Endodermal cell (in vitro differentiated cells): Measurements from ENCODE around the gene UBE2I. TPM values are rescaled to one million over a fixed set of nuclear protein-coding genes. Genes with fewer than 3 reads are reported as not detected.

Experiments
- DNase-seq: peaks from one replicate; pipeline ENCODE4 v3.0.0-alpha.2; 2017
- H3K27ac ChIP-seq: 2 replicates; pipeline ENCODE4 v1.5.1; 2013; ENCODE audit warnings: mild to moderate bottlenecking, low read depth, low read length, moderate library complexity
- H3K27me3 ChIP-seq: 2 replicates; pipeline ENCODE4 v1.6.1; 2013; ENCODE audit warnings: mild to moderate bottlenecking, low read length, moderate library complexity; ENCODE audit not compliant: insufficient read depth, control insufficient read depth, poor library complexity, severe bottlenecking
- H3K36me3 ChIP-seq: 2 replicates; pipeline ENCODE4 v1.7.0; 2013; ENCODE audit warnings: mild to moderate bottlenecking, low read length, moderate library complexity; ENCODE audit not compliant: control insufficient read depth, insufficient read depth
- H3K4me1 ChIP-seq: one replicate; pipeline ENCODE4 v1.7.0; 2013; ENCODE audit warnings: low read length; ENCODE audit not compliant: control insufficient read depth, insufficient read depth
- H3K4me3 ChIP-seq: 2 replicates; pipeline ENCODE4 v1.5.1; 2013; ENCODE audit warnings: mild to moderate bottlenecking, low read length, moderate library complexity
- H3K9ac ChIP-seq: 2 replicates; pipeline ENCODE4 v1.6.1; 2013; ENCODE audit warnings: mild to moderate bottlenecking, low read length, moderate library complexity; ENCODE audit not compliant: poor library complexity, severe bottlenecking; ENCODE audit errors: extremely low read depth
- H3K9me3 ChIP-seq: 2 replicates; pipeline ENCODE4 v1.6.1; 2013; ENCODE audit warnings: mild to moderate bottlenecking, low read length, moderate library complexity; ENCODE audit not compliant: control insufficient read depth
- H3K27ac Mint-ChIP-seq: 2 replicates; pipeline ENCODE4 v1.8.0; 2020; ENCODE audit warnings: mixed read lengths
- H3K27me3 Mint-ChIP-seq: 2 replicates; pipeline ENCODE4 v1.8.0; 2021; ENCODE audit warnings: mild to moderate bottlenecking, mixed read lengths; ENCODE audit not compliant: insufficient read depth
- H3K36me3 Mint-ChIP-seq: 2 replicates; pipeline ENCODE4 v1.8.0; 2020; ENCODE audit warnings: low read depth, mixed read lengths
- H3K4me1 Mint-ChIP-seq: 2 replicates; pipeline ENCODE4 v1.8.0; 2020; ENCODE audit warnings: mixed read lengths
- H3K4me3 Mint-ChIP-seq: 2 replicates; pipeline ENCODE4 v1.8.0; 2020; ENCODE audit warnings: mild to moderate bottlenecking, moderate library complexity, mixed read lengths
- H3K9me3 Mint-ChIP-seq: 2 replicates; pipeline ENCODE4 v1.8.0; 2020; ENCODE audit warnings: mild to moderate bottlenecking, mixed read lengths
- CTCF ChIP-seq: fragments of 200-600 bp; sonication (generic); conservative IDR thresholded peaks from 2 replicates; pipeline ENCODE4 v1.5.0; 2021; ENCODE audit warnings: antibody characterized with exemption, mild to moderate bottlenecking
- WGBS, 2 experiments: methylation state at CpG; one replicate each; pipeline versions ENCODE4 v1.1.5 to v1.1.7; 2013; ENCODE audit warnings: missing lambda C conversion rate in 2 of 2, mixed read lengths in 1 of 2; ENCODE audit not compliant: insufficient coverage in 1 of 2, insufficient read length in 1 of 2; 5-methylcytosine and 5-hydroxymethylcytosine counted together
- total RNA-seq, 2 donors: library from RNA; stranded (reverse); fragmentation: NEBNext Ultra II Directional in 1 of 2; extraction: Animal tissue kit (Norgen Biotek cat#: 25700) in 1 of 2; gene quantifications; 2 replicates in 1 of 2; 3 replicates in 1 of 2; pipeline ENCODE4 v1.2.1, GENCODE V29; 2021

Gene UBE2I
- total RNA-seq, 2 donors from 2014 or later: 250 to 294 TPM

GRCh38 chr16:1372292-1372950 is 63.0 kb downstream of the UBE2I start:
- WGBS, 2 experiments: 86 to 95% methylated on average over 3 to 18 of the region's 21 CpGs
- H3K27ac Mint-ChIP-seq: no peak overlapping the region
- no peak overlapping the region for H3K4me3 Mint-ChIP-seq
- no peaks in the 10 kb centered on the region for H3K27me3 Mint-ChIP-seq
- Histone ChIP-seq H3K36me3 (peaks cover 6% of the 10 kb centered on the region), H3K4me3 (no peak overlapping the region), H3K4me1 (no peaks in the 10 kb centered on the region), H3K9me3 (no peaks in the 10 kb centered on the region), H3K9ac (no peak overlapping the region), H3K27ac (no peak overlapping the region), H3K27me3 (no peaks in the 10 kb centered on the region)
- H3K9me3 Mint-ChIP-seq: no peaks in the 10 kb centered on the region
- DNase-seq: no peak
- no peaks in the 10 kb centered on the region for H3K4me1 Mint-ChIP-seq
- no peak for TF ChIP-seq CTCF
- peaks cover 22% of the 10 kb centered on the region for H3K36me3 Mint-ChIP-seq

DNA sequence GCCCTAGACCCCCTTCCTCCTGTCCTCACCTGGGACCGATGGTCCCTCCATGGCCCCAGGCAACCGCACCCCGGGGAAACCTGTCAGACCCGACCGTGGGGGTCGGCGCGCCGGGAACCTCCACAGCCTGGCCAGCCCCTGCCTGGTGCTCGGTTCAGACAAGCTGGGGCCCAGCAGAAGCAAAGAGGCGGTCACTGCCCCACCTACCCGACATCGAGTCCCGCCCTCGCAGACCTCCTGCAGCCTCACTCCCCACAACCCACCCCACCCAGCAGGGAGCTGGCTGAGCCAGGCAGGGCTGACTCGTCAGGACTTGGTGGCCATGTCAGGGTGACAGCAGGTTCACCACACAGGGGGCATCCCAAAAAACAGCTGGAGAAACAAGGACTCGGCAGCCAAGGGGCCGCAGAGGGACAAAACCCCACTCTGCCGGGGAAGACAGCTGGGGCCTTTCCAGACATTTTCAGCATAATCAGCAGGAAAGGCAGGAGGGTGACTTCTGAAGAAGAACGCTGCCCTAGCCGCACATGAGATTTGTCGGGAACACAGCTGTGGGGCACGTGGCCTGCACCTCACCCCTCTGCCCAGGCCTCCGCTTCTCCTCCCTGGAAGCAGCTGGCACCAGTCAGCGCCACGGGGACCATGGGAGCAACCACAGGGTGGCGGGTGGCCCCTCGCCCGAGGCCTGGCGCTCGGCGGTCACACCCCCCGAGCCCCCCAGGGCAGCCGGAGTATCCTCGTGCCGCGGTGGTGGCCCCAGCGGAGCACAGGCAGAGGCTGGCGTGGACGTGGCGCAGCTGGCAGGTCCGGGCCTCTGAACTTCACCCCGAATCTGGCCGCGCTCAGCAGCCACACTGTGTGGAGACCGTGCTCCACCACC is 65.2 kb downstream of the UBE2I start:
- Mint-ChIP-seq H3K9me3 (no peaks in the 10 kb centered on the region), H3K36me3 (peaks cover 18% of the 10 kb centered on the region), H3K4me3 (no peak overlapping the region), H3K27ac (no peak overlapping the region), H3K4me1 (peaks cover 11% of the 10 kb centered on the region), H3K27me3 (no peaks in the 10 kb centered on the region)
- no peaks in the 10 kb centered on the region for H3K9me3 ChIP-seq
- no peaks in the 10 kb centered on the region for H3K36me3 ChIP-seq
- no peak overlapping the region for H3K9ac ChIP-seq
- DNase-seq: no peak
- H3K27ac ChIP-seq: no peak overlapping the region
- no peaks in the 10 kb centered on the region for H3K27me3 ChIP-seq
- no peak overlapping the region for H3K4me3 ChIP-seq
- H3K4me1 ChIP-seq: peaks cover 12% of the 10 kb centered on the region
- 95 to 98% methylated on average over 29 to 46 of the region's 46 CpGs for WGBS, 2 experiments
- TF ChIP-seq CTCF: no peak

DNA sequence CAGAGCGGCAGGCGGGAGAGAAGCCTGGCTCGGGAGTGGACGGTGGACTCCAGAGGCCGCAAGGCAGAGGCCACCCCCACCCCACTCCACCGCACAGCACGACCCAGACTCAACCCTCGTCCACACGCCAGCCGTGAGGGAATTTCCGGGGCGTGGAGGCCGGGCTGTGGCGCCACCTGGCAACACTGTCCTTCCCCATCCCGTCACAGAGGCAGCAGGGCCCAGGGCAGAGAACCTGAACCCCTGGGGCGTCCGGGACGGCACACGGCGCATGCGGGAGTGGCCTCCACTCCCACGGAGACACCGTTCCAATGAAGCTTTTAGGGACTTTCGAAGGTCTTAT is 65.8 kb downstream of the UBE2I start:
- Histone ChIP-seq H3K4me1 (peaks cover 12% of the 10 kb centered on the region), H3K4me3 (no peak overlapping the region), H3K27ac (no peak overlapping the region), H3K9me3 (no peaks in the 10 kb centered on the region), H3K27me3 (no peaks in the 10 kb centered on the region), H3K9ac (no peak overlapping the region), H3K36me3 (no peaks in the 10 kb centered on the region)
- peaks cover 16% of the 10 kb centered on the region for H3K4me1 Mint-ChIP-seq
- WGBS, 2 experiments: 95 to 98% methylated on average over 12 to 24 of the region's 24 CpGs
- peaks cover 21% of the 10 kb centered on the region for H3K36me3 Mint-ChIP-seq
- DNase-seq: no peak
- no peaks in the 10 kb centered on the region for H3K27me3 Mint-ChIP-seq
- no peak for TF ChIP-seq CTCF
- no peak overlapping the region for H3K4me3 Mint-ChIP-seq
- H3K9me3 Mint-ChIP-seq: no peaks in the 10 kb centered on the region
- no peak overlapping the region for H3K27ac Mint-ChIP-seq
